IPS-NIHi7 (cell line): ENCODE data around the gene TMEM132A.

ENCODE experiments used
- DNase-seq: peaks from one replicate; pipeline ENCODE4 v3.0.0; 2012; ENCODE audit warnings: mixed read lengths; ENCODE audit errors: extremely low spot score

The TMEM132A gene, protein sequence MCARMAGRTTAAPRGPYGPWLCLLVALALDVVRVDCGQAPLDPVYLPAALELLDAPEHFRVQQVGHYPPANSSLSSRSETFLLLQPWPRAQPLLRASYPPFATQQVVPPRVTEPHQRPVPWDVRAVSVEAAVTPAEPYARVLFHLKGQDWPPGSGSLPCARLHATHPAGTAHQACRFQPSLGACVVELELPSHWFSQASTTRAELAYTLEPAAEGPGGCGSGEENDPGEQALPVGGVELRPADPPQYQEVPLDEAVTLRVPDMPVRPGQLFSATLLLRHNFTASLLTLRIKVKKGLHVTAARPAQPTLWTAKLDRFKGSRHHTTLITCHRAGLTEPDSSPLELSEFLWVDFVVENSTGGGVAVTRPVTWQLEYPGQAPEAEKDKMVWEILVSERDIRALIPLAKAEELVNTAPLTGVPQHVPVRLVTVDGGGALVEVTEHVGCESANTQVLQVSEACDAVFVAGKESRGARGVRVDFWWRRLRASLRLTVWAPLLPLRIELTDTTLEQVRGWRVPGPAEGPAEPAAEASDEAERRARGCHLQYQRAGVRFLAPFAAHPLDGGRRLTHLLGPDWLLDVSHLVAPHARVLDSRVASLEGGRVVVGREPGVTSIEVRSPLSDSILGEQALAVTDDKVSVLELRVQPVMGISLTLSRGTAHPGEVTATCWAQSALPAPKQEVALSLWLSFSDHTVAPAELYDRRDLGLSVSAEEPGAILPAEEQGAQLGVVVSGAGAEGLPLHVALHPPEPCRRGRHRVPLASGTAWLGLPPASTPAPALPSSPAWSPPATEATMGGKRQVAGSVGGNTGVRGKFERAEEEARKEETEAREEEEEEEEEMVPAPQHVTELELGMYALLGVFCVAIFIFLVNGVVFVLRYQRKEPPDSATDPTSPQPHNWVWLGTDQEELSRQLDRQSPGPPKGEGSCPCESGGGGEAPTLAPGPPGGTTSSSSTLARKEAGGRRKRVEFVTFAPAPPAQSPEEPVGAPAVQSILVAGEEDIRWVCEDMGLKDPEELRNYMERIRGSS

DNA sequence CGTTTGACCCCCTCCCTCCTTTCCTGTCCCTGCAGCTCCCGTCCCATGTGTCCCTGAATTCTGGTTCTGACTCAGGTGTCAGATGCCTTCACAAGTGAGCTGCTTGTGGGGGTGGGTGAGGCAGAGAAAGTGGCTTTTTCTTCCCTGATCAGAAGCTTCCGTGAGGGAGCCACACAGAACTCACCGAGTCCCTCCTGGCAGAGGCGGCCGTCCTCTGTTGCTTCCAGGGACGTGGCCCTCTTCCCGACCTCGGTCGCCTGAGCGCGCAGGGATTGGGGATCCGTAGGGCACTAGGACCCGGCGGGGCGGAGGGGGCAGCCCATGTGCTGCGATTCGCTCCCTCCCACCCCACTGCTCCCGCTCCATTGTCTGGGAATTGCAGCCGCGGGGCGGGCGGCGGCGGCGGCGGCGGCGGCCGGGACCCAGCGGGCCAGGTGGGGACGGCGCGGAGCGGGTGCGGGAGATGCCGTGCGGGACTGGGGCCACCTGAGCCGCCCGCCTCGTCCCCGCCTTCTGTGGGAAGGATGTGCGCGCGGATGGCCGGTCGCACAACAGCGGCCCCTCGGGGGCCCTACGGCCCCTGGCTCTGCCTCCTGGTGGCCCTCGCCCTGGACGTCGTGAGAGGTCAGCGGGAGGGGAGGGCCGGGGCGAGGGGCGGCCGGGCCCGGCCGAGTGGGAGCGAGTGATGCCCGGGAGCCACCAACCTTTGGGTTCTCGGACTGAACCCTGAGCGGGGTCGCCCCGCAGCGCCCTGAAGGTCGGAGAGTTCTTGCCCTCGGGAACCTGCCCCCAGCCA is at the start of gene TMEM132A:
Gene TMEM132A, plus strand, starts transcription at position 351 of the 796 bp plus-strand sequence. Its CDS starts 174 bp downstream, at position 525.
- DNase-seq, result peak; percentile 94

DNA sequence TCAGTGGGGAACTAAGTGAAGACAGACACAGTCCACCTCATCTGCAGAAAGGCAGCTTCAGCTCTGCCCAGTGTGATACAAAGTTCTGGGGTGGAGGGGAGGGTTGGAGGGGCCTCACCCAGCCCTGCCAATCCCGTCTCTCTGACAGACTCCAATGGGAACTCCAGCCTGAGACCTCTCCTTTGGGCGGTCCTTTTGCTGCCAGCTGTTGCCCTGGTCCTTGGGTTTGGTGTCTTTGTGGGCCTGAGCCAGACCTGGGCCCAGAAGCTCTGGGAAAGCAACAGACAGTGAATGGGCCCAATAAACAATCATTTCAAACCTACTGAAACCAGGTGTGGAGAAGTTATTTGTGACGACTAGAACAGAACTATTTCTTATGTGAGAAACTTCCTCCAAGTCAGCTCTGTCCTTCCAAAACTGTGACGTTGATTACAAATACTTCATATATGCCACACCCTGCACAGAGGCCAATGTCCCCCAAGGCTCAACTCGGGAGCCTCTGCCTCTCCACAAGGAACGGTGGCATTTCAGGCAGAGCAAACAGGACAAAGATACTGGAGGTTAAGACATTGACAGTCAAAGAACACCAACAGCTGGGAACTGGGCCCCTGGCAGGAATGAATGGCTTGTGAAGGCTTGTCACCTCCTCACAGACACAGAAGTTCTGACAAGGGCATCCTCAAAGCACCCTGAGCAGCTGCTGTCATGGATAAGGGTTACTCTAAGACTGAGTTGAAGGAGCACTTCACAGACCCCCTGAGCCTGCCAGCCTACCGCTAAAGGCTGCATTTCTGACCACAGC is 48.7 kb upstream of the TMEM132A start:
- DNase-seq, result no peak

DNA sequence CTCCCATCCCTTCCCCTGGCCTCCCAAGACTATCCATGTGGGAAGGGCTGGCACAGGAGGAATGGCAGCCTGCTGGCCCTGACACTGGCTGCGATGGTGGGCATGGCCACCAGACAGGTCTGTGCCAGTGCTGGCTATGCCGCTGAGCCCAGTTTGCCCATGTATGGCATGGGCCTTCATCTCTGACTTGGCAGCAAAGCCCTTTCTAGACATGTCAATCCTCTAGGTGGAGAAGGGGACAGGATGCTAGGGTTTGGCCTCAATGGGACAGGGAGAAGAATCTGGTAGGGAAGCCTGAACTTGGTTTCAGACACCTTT is 48.1 kb upstream of the TMEM132A start:
- no peak for DNase-seq

DNA sequence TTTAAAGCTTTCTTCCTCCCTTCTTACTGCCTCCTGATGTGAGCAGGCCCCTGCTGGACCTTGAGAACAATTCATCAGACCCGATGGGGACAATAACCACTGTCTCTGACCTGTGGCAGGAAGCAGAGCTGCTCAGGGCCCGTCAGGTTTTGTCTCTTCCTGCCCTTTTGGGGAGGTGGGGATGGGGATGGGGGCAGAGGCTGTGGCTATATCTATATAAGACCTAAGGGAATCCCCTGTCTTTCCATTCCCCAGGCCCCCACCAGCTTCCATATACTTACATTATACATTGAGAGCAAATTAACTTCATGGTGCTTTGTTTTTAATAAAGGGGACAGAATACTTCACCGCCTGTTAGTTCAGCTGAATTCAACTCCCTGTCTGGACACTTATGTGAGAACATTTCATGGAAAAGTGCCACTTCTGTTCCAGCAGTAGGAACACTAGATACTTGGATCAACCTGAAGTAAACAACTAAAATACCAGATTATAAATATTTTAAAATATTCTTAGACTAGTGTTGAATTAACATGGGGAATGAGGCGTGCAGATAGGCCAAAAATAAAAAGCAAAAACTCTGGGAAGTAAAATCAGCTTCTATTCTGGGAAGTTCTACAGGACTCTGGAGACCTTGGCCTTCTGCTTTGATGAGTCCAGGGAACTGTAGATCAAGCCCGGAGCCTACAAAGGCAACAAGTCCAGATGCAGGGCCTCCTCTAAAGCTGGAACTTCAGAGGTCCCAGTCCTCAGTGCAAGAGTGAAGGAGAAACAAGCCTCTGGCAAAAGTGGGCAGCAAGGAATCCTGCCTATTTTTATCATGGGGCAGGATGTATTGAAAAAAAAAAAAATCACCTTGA is 45.8 kb upstream of the TMEM132A start:
- no peak for DNase-seq

DNA sequence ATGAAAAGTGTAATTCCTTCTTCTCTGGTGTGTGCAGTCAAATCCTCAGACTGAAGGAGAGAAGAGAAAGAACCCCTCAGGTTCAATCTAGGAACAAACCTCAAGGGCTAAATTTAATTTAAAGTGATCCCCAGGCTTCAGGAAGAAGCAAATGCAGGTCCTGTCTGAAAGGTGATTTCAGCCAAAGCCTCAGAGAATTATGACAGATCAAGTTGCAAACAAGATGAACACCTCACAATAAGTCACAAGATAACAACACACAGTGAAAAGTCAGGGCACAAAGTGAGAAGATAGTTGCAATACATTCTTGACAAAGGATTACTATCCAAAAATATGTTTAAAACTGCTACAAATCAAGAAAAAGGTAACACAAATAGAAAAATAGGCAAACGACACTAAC is 45.2 kb upstream of the TMEM132A start:
- no peak for DNase-seq

- no peak for DNase-seq
These were observed 44.2 kb upstream of the TMEM132A start for GRCh38 chr11:60879971-60880588.

GRCh38 chr11:60880643-60881282 is 43.5 kb upstream of the TMEM132A start:
- DNase-seq, result no peak

DNA sequence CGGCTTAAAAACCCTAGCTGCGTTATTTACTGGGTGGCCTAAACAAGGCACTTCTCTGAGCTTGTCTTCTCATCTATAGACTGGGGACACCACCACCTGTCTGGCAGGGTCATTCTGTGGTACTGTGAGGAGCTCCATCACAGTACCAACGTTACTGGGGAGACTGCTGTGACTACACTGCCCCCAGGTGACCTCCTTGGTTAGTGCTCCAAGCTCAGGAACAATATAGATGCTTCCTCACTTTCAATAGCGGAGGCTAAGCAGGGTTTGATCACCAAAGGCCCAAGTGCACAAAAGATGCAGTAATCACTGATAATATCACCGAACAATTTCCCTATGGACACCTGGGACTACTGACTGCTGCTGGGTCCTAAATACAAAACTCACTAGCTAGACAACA is 36.7 kb upstream of the TMEM132A start:
- peak; percentile 80 for DNase-seq

DNA sequence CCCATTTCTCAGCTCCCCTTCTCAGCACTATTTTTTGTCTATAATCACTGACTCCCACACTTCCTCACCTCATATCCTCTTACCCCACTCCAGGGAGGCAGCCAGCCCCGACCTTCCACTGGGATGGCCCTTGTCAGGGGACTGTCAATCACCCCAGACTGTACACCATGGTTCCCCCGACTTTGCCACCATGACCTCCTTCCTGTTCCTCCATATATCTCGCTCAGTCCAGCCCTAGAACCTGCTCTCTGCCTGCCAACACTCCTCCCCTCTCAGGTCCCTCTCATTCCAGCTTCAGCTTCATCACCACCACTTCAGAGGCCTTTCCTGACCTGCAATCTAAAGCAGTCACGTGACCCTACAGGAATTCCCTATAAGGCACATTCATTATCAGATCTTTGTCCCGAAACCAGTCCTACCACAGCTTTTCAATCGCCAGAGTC is 34.4 kb upstream of the TMEM132A start:
- DNase-seq, result no peak

DNA sequence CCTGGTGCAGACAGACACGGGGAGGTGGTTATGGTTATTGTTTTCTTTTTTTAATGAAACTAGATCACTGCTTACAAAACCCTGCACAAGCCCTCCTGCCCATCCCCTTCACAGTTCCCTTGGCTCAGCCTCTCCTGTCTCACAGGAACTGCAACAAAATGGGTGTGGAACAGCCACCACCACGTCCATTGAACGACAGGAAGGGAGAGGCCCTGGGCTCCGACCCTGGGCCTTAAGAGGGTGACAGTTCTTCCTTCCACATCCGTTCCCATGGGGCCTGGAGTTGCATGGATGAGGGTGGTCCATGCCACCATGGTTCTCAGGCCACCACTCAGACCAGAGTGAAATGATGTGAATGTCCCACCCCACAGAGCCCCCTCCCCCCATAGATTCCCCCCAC is 33.6 kb upstream of the TMEM132A start:
- DNase-seq, result no peak

GRCh38 chr11:60891103-60891741 is 33.0 kb upstream of the TMEM132A start:
- no peak for DNase-seq

- no peak for DNase-seq
These were observed 28.6 kb upstream of the TMEM132A start for GRCh38 chr11:60895687-60896086.

GRCh38 chr11:60897496-60897895 is 26.8 kb upstream of the TMEM132A start:
- no peak for DNase-seq

DNA sequence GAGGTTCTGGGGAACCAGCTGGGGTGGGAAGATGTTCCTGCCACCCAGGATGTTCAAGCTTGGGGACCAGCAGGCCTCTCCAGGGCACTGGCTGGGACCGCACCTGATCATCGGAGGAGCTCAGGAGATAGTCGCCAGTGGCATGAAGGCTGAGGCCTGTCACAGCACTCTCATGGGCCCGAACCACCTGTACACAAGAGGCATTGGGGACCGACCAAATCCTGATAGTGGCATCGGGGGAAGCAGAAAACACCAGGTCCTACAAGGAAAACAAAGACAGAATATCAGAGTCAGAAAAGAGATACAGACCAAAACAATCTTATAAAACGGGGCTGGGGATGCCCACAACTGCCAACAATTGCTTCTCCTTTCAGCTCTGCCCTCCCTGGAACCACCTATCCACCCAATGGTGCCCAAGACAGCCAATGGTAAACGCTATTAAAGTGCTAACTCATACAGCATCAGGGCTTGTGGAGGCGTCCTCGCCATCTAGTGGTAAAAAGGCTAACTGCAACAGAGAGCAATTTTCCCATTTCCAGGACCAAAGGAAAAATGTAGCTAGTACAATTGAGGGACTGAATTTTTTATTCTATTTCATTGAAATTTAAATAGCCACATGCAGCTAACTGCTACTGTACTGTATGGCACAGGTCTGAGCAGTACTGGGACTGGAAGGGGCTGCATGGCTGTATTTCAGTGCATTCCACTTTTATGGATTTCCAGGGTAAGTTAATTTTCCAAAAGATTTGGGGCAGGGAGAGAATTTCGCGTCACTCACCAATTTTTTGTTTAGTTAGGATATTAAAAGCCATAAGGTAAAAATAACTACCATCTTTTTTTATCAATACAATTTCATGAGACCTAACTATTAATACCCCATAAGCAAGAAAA is 25.0 kb upstream of the TMEM132A start:
- DNase-seq, result peak; percentile 75

- DNase-seq, result no peak
These were observed 24.3 kb upstream of the TMEM132A start for GRCh38 chr11:60899977-60900376.

GRCh38 chr11:60900673-60901404 is 23.4 kb upstream of the TMEM132A start:
- DNase-seq, result no peak

- DNase-seq, result no peak
These were observed 21.6 kb upstream of the TMEM132A start for GRCh38 chr11:60902625-60903024.
